Measurements from ENCODE around the gene SRPX2. TPM values are rescaled to one million over a fixed set of nuclear protein-coding genes. Genes with fewer than 3 reads are reported as not detected.

The SRPX2 gene, protein sequence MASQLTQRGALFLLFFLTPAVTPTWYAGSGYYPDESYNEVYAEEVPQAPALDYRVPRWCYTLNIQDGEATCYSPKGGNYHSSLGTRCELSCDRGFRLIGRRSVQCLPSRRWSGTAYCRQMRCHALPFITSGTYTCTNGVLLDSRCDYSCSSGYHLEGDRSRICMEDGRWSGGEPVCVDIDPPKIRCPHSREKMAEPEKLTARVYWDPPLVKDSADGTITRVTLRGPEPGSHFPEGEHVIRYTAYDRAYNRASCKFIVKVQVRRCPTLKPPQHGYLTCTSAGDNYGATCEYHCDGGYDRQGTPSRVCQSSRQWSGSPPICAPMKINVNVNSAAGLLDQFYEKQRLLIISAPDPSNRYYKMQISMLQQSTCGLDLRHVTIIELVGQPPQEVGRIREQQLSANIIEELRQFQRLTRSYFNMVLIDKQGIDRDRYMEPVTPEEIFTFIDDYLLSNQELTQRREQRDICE
- total RNA-seq (ENCODE audit: low replicate concordance): 7.7 and 13.6 TPM in 2 replicates
- long read RNA-seq, full-length matches to known transcripts: 51 of 67 reads
- long read RNA-seq, partial matches to known transcripts: 5 of 67 reads
- long read RNA-seq, other reads (novel, unspliced or antisense): 11 of 67 reads

DNA sequence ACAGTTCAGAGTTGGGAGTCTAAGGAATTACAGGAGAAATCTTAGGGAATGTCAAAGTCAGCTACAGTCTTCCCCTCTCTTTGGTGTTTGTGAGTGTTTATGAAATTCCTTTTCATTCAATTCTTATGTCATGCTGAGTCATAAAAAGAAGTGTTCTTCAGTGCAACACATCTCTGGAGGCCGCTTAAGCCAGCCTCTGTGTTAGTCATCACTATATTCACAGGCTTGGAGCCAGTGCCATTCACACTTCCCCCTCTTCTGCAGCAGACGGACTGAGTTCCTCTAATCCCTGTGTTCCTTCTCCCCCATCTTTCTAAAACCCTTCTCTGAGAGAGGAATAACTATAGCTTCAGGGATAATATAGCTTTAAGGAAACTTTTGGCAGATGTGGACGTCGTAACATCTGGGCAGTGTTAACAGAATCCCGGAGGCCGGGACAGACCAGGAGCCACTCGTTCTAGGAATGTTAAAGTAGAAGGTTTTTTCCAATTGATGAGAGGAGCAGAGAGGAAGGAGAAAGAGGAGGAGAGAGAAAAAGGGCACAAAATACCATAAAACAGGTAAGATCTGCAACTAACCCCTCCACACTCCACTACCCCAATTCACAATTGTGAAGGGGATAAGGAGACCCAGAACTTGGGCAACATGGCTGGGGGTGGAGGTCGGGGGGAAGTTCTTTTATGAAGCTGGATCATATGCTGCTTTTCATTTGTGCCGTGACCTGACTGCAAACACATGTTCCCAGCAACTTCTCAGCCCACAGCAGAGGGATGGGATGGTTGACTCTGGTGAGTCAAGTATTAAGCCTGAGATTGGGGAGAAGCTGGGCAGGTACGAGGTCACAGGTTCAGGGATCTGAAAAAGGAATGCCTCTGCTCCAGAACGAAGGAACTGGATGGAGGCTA, at the start of gene SRPX2:
TSS of gene SRPX2 (plus strand) at position 244 of the 905 bp plus-strand sequence. CDS start 2,124 bp downstream, outside the sequence.
- Mint-ChIP-seq H3K27me3 (no peaks in the 10 kb centered on the region), H3K4me3 (peak within 1 kb of the TSS; percentile 54), H3K9me3 (peaks cover 4% of the 10 kb centered on the region), H3K36me3 (no peaks in the 10 kb centered on the region), H3K4me1 (ENCODE audit: unreplicated experiment) (peaks cover 18% of the 10 kb centered on the region), H3K27ac (peak within 1 kb of the TSS; percentile 88)
- TF ChIP-seq, protein P1, sequence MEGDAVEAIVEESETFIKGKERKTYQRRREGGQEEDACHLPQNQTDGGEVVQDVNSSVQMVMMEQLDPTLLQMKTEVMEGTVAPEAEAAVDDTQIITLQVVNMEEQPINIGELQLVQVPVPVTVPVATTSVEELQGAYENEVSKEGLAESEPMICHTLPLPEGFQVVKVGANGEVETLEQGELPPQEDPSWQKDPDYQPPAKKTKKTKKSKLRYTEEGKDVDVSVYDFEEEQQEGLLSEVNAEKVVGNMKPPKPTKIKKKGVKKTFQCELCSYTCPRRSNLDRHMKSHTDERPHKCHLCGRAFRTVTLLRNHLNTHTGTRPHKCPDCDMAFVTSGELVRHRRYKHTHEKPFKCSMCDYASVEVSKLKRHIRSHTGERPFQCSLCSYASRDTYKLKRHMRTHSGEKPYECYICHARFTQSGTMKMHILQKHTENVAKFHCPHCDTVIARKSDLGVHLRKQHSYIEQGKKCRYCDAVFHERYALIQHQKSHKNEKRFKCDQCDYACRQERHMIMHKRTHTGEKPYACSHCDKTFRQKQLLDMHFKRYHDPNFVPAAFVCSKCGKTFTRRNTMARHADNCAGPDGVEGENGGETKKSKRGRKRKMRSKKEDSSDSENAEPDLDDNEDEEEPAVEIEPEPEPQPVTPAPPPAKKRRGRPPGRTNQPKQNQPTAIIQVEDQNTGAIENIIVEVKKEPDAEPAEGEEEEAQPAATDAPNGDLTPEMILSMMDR (conservative IDR thresholded peaks at IDR 0.05): no peak
- no peak for DNase-seq (ENCODE audit: extremely low spot score, unreplicated experiment)

DNA sequence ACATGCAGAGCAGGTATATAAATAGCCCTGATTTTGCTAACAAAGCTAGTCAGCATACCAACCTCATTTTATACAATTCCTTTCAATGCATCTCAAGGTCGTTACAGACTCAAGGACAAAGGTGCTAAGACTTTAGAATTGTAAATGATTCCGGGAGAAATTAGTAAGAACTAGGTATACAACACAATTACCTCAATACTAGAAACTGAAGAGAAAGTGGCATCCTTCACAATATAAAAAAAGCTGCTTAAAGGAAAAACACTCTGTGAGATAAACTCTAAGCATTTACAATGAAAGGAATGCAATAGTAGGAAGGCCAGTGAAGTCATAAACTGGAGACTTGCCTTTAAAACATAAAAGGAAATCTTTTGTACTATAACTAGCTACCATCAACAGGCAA, 47.4 kb upstream of the SRPX2 start:
- peaks cover 6% of the 10 kb centered on the region for H3K9me3 Mint-ChIP-seq
- no peak for DNase-seq (ENCODE audit: extremely low spot score, unreplicated experiment)
- no peak overlapping the region for H3K4me3 Mint-ChIP-seq
- H3K4me1 Mint-ChIP-seq (ENCODE audit: unreplicated experiment): no peaks in the 10 kb centered on the region
- no peaks in the 10 kb centered on the region for H3K27me3 Mint-ChIP-seq
- H3K36me3 Mint-ChIP-seq: no peaks in the 10 kb centered on the region
- TF ChIP-seq, protein P1 (conservative IDR thresholded peaks at IDR 0.05): no peak
- H3K27ac Mint-ChIP-seq: no peak overlapping the region

DNA sequence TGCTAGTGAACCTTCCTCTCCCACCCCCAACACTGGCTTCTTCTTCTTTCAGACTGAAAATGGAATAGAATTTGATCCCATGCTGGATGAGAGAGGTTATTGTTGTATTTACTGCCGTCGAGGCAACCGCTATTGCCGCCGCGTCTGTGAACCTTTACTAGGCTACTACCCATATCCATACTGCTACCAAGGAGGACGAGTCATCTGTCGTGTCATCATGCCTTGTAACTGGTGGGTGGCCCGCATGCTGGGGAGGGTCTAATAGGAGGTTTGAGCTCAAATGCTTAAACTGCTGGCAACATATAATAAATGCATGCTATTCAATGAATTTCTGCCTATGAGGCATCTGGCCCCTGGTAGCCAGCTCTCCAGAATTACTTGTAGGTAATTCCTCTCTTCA, 44.5 kb upstream of the SRPX2 start:
- Mint-ChIP-seq H3K9me3 (peaks cover 6% of the 10 kb centered on the region), H3K4me1 (ENCODE audit: unreplicated experiment) (no peaks in the 10 kb centered on the region), H3K27me3 (no peaks in the 10 kb centered on the region), H3K27ac (no peak overlapping the region), H3K4me3 (no peak overlapping the region), H3K36me3 (no peaks in the 10 kb centered on the region)
- TF ChIP-seq, protein P1 (conservative IDR thresholded peaks at IDR 0.05): no peak
- no peak for DNase-seq (ENCODE audit: extremely low spot score, unreplicated experiment)

DNA sequence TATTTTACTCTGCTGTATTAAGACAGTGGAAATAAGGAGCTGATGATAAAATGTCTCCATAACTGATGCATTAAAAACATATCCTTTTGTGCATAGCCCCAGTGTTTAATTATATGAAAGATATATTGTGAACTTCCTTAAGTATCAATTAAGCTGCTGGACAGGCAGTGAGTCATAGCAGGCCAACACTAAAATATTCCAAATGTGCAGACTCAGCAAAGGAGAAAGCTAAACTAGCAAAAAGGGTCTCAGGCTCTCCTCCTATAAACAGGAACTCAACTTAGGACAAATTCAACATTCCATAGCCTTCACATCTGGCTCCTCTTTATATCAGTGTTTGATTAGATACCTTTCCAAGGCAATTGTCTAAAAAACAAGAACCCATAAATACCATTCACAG, 43.7 kb upstream of the SRPX2 start:
- H3K27me3 Mint-ChIP-seq: no peaks in the 10 kb centered on the region

DNA sequence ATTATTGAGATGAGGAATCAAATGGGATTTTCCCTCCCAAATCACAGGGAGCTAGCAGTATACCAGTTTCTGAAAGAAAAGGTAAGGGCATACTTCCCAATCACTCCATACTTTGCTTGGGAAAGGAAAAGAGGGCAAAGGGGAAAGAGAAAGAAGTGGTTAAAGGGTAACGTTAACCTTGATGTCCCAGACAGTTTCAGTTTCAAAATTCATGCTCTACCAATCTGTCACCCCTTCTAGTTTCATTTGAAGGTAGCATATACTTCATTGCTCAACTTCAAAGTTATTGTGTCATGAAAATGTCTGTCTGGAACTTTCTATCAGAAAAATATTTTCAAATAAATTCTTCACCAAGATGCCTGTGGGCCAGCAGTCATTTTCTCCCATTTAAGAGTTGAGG, 43.2 kb upstream of the SRPX2 start:
- Mint-ChIP-seq H3K4me1 (ENCODE audit: unreplicated experiment) (no peaks in the 10 kb centered on the region), H3K27ac (no peak overlapping the region), H3K27me3 (no peaks in the 10 kb centered on the region), H3K36me3 (no peaks in the 10 kb centered on the region), H3K4me3 (no peak overlapping the region), H3K9me3 (peaks cover 6% of the 10 kb centered on the region)
- DNase-seq (ENCODE audit: extremely low spot score, unreplicated experiment): no peak
- TF ChIP-seq, protein P1 (conservative IDR thresholded peaks at IDR 0.05): no peak

More for the DNA sequence above, 43.7 kb upstream of the SRPX2 start:
- Mint-ChIP-seq H3K27ac (no peak overlapping the region), H3K9me3 (peaks cover 6% of the 10 kb centered on the region), H3K4me1 (ENCODE audit: unreplicated experiment) (no peaks in the 10 kb centered on the region), H3K36me3 (no peaks in the 10 kb centered on the region), H3K4me3 (no peak overlapping the region)
- TF ChIP-seq, protein P1 (conservative IDR thresholded peaks at IDR 0.05): no peak
- DNase-seq (ENCODE audit: extremely low spot score, unreplicated experiment): no peak

Measured in type B pancreatic cell (in vitro differentiated cells).